Neuronal stem cell (in vitro differentiated cells): ENCODE data around the gene BCL3.

Experiments
- DNase-seq: peaks from one replicate; pipeline ENCODE4 v3.0.0-alpha.2; 2013; ENCODE audit warnings: low spot score
- H2AFZ ChIP-seq: one replicate; pipeline ENCODE4 v1.6.1; 2013; ENCODE audit warnings: mild to moderate bottlenecking, low read length, inconsistent platforms
- H2AK5ac ChIP-seq: 2 replicates; pipeline ENCODE4 v1.6.1; 2013; ENCODE audit warnings: low read depth, mild to moderate bottlenecking, inconsistent platforms, low read length, moderate library complexity, mixed read lengths
- H2BK120ac ChIP-seq: 2 replicates; pipeline ENCODE4 v1.6.1; 2013; ENCODE audit warnings: low read depth, mild to moderate bottlenecking, inconsistent platforms, low read length, moderate library complexity, mixed read lengths
- H2BK12ac ChIP-seq: one replicate; pipeline ENCODE4 v1.6.1; 2013; ENCODE audit warnings: low read length, inconsistent platforms
- H2BK15ac ChIP-seq: 2 replicates; pipeline ENCODE4 v1.6.1; 2013; ENCODE audit warnings: mild to moderate bottlenecking, low read length, inconsistent platforms, mixed read lengths
- H2BK5ac ChIP-seq: one replicate; pipeline ENCODE4 v1.6.1; 2013; ENCODE audit warnings: inconsistent platforms, mild to moderate bottlenecking, low read length, moderate library complexity
- H3K14ac ChIP-seq: one replicate; pipeline ENCODE4 v1.6.1; 2013; ENCODE audit warnings: low read length, inconsistent platforms
- H3K18ac ChIP-seq: 2 replicates; pipeline ENCODE4 v1.6.1; 2013; ENCODE audit warnings: low read length, inconsistent platforms
- H3K23ac ChIP-seq: 2 replicates; pipeline ENCODE4 v1.6.1; 2013; ENCODE audit warnings: low read depth, mild to moderate bottlenecking, mixed read lengths, low read length, inconsistent platforms; ENCODE audit not compliant: poor library complexity
- H3K27ac ChIP-seq: replicated peaks from 3 replicates; pipeline ENCODE4 v1.5.1; 2013; ENCODE audit warnings: low read length, inconsistent platforms
- H3K27me3 ChIP-seq, 3 experiments: 2 replicates each; pipeline ENCODE4 v1.6.1; 2013; ENCODE audit warnings: low read length in 3 of 3, mild to moderate bottlenecking in 2 of 3, inconsistent platforms in 1 of 3, low read depth in 1 of 3, mixed read lengths in 1 of 3, moderate library complexity in 1 of 3; ENCODE audit not compliant: control insufficient read depth in 3 of 3, insufficient read depth in 3 of 3
- H3K36me3 ChIP-seq, 2 donors: replicated peaks in 1 of 2; 2 replicates each; pipeline ENCODE4 v1.6.1; 2013; ENCODE audit warnings: low read length in 2 of 2; ENCODE audit not compliant: control insufficient read depth in 2 of 2, insufficient read depth in 2 of 2
- H3K4ac ChIP-seq: 2 replicates; pipeline ENCODE4 v1.6.1; 2013; ENCODE audit warnings: inconsistent platforms, mild to moderate bottlenecking, low read length, moderate library complexity
- H3K4me1 ChIP-seq, 2 donors: 1 replicate in 1 of 2; 2 replicates in 1 of 2; pipeline ENCODE4 v1.6.1; 2013; ENCODE audit warnings: low read length in 2 of 2, low read depth in 1 of 2; ENCODE audit not compliant: control insufficient read depth in 2 of 2, insufficient read depth in 1 of 2
- H3K4me2 ChIP-seq: one replicate; pipeline ENCODE4 v1.6.1; 2013; ENCODE audit warnings: mild to moderate bottlenecking, low read length, inconsistent platforms; ENCODE audit not compliant: insufficient read depth, poor library complexity, severe bottlenecking
- H3K4me3 ChIP-seq, 2 donors: 2 replicates each; pipeline ENCODE4 v1.5.1; 2013; ENCODE audit warnings: low read length in 2 of 2, mild to moderate bottlenecking in 2 of 2, inconsistent platforms in 1 of 2, moderate library complexity in 1 of 2
- H3K79me1 ChIP-seq: one replicate; pipeline ENCODE4 v1.6.1; 2013; ENCODE audit warnings: low read depth, mild to moderate bottlenecking, inconsistent platforms, low read length, moderate library complexity
- H3K9ac ChIP-seq: one replicate; pipeline ENCODE4 v1.6.1; 2013; ENCODE audit warnings: mild to moderate bottlenecking, low read depth, low read length, inconsistent platforms; ENCODE audit not compliant: poor library complexity
- H3K9me3 ChIP-seq, 2 donors: replicated peaks in 1 of 2; 2 replicates each; pipeline versions ENCODE3 to v1.6.1; 2013; ENCODE audit warnings: low read length in 2 of 2, mild to moderate bottlenecking in 2 of 2, inconsistent platforms in 1 of 2, low read depth in 1 of 2, mixed read lengths in 1 of 2, moderate library complexity in 1 of 2; ENCODE audit not compliant: control insufficient read depth in 2 of 2, insufficient read depth in 1 of 2
- H4K8ac ChIP-seq: one replicate; pipeline ENCODE4 v1.6.1; 2013; ENCODE audit warnings: low read depth, mild to moderate bottlenecking, inconsistent platforms, low read length, moderate library complexity
- H4K91ac ChIP-seq: one replicate; pipeline ENCODE4 v1.6.1; 2013; ENCODE audit warnings: low read length, low read depth, mild to moderate bottlenecking, inconsistent platforms; ENCODE audit not compliant: poor library complexity
- WGBS, 2 donors: extraction: QIAGEN DNeasy Blood & Tissue Kit; methylation state at CpG; one replicate each; pipeline ENCODE4 v1.1.7; 2013; ENCODE audit warnings: missing lambda C conversion rate in 2 of 2, mixed read lengths in 1 of 2; ENCODE audit not compliant: insufficient read length in 2 of 2, insufficient replicate concordance in 1 of 2; ENCODE audit errors: extremely low coverage in 2 of 2; 5-methylcytosine and 5-hydroxymethylcytosine counted together

Gene BCL3

GRCh38 chr19:44757057-44757734, 8.7 kb downstream of the BCL3 start:
- H3K9ac ChIP-seq = peak overlapping the region; percentile 85
- H3K14ac ChIP-seq = peak overlapping the region; percentile 77
- no peak for DNase-seq
- H3K4me3 ChIP-seq = peak overlapping the region; percentile 17 to 82
- peak overlapping the region; percentile 82 for H3K23ac ChIP-seq
- no peak overlapping the region for H4K8ac ChIP-seq
- no peak overlapping the region for H2AFZ ChIP-seq
- H3K4me1 ChIP-seq = peaks cover 17 to 28% of the 10 kb centered on the region in 2 donors
- H3K4ac ChIP-seq = peak overlapping the region; percentile 69
- H2BK12ac ChIP-seq = no peak overlapping the region
- no peaks in the 10 kb centered on the region for H3K9me3 ChIP-seq
- no peak overlapping the region for H4K91ac ChIP-seq
- H3K36me3 ChIP-seq = peaks cover 0 to 10% of the 10 kb centered on the region in 2 donors
- H3K79me1 ChIP-seq = no peaks in the 10 kb centered on the region
- peaks cover 0 to 62% (median 27%) of the 10 kb centered on the region in 3 experiments for H3K27me3 ChIP-seq
- H2BK120ac ChIP-seq = no peak overlapping the region
- H2AK5ac ChIP-seq = peak overlapping the region; percentile 1
- peak overlapping the region; percentile 69 for H2BK15ac ChIP-seq
- peak overlapping the region; percentile 90 for H3K4me2 ChIP-seq
- H3K27ac ChIP-seq = no peak overlapping the region
- H3K18ac ChIP-seq = peak overlapping the region; percentile 98
- WGBS, 2 donors = no CpG with 5 or more reads among the region's 53 CpGs
- peak overlapping the region; percentile 92 for H2BK5ac ChIP-seq

DNA sequence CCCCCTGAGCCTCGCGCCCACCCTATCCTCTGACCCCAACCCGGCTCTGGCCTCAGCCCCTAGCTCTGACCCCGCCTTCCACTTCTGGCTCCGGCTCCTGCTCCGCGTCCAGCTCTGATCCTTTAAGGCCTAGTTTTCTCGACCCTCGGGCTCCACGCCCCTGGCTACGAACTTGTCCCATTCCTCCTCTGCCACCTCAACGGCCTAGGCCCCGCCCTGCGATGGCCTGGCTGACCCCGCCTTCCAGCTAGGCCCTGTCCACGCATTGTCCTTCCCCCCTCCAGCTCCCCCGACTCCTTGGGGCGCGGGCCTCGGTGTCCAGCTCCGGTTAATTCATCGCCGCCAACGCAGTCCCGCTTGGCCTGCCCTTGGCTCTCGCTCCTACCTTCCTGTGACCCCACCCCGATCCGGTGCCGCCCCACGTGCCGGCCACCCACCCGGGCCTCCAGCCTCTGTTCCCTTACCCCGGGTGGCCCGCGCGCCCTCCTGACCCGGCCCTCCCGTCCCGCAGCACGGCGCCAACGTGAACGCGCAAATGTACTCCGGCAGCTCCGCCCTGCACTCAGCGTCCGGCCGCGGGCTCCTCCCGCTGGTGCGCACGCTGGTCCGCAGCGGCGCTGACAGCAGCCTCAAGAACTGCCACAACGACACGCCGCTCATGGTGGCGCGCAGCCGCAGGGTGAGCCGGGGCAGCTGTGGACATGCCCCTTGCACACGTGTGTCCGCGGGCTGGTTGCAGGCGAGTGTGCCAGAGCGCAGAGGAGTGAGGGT, 9.4 kb downstream of the BCL3 start:
- no peak overlapping the region for H4K8ac ChIP-seq
- H2BK12ac ChIP-seq = no peak overlapping the region
- peak overlapping the region; percentile 17 to 82 for H3K4me3 ChIP-seq
- H3K14ac ChIP-seq = peak overlapping the region; percentile 79
- DNase-seq = peak; percentile 71
- peak overlapping the region; percentile 85 for H3K9ac ChIP-seq
- peak overlapping the region; percentile 92 for H2BK5ac ChIP-seq
- H2BK120ac ChIP-seq = no peak overlapping the region
- H3K23ac ChIP-seq = peak overlapping the region; percentile 82
- no peaks in the 10 kb centered on the region for H3K79me1 ChIP-seq
- H3K4me2 ChIP-seq = peak overlapping the region; percentile 90
- H3K4me1 ChIP-seq = peaks cover 17 to 23% of the 10 kb centered on the region in 2 donors
- H3K27ac ChIP-seq = no peak overlapping the region
- H3K27me3 ChIP-seq = peaks cover 0 to 57% (median 25%) of the 10 kb centered on the region in 3 experiments
- peak overlapping the region; percentile 98 for H3K18ac ChIP-seq
- H3K4ac ChIP-seq = no peak overlapping the region
- no CpG with 5 or more reads among the region's 68 CpGs for WGBS, 2 donors
- peak overlapping the region; percentile 25 for H2BK15ac ChIP-seq
- H2AFZ ChIP-seq = no peak overlapping the region
- H3K9me3 ChIP-seq = no peaks in the 10 kb centered on the region
- no peak overlapping the region for H4K91ac ChIP-seq
- H3K36me3 ChIP-seq = peaks cover 0 to 10% of the 10 kb centered on the region in 2 donors
- no peak overlapping the region for H2AK5ac ChIP-seq

- Histone ChIP-seq H3K23ac (no peak overlapping the region), H3K18ac (peak overlapping the region; percentile 67), H2BK15ac (peak overlapping the region; percentile 38), H4K8ac (no peak overlapping the region), H3K4ac (no peak overlapping the region), H3K4me2 (peak overlapping the region; percentile 90), H3K36me3 (peaks cover 0 to 10% of the 10 kb centered on the region in 2 donors), H3K27ac (no peak overlapping the region), H2AK5ac (no peak overlapping the region), H2AFZ (no peak overlapping the region), H3K27me3 (peaks cover 0 to 52% (median 25%) of the 10 kb centered on the region in 3 experiments), H2BK120ac (no peak overlapping the region), H2BK12ac (no peak overlapping the region), H3K9ac (peak overlapping the region; percentile 2), H3K4me3 (peak overlapping the region in 1 of 2 donors; percentile 82), H4K91ac (no peak overlapping the region), H3K9me3 (no peaks in the 10 kb centered on the region), H3K4me1 (peaks cover 15 to 19% of the 10 kb centered on the region in 2 donors), H2BK5ac (no peak overlapping the region), H3K14ac (no peak overlapping the region), H3K79me1 (no peaks in the 10 kb centered on the region)
- WGBS, 2 donors = no CpG with 5 or more reads among the region's 9 CpGs
- no peak for DNase-seq
Measured at GRCh38 chr19:44758596-44758995, 10.1 kb downstream of the BCL3 start.
